NCI-H1417 treated with DMSO at 0.1 percent for 48 hours (cell line): ENCODE measurements around the gene OR1J2.
"Not testable (repeated sequence)": the region's sequence is repeated elsewhere in the genome, so short reads cannot be mapped to it uniquely, and the experiment has no call there.

Experiments
- DNase-seq: peaks from one replicate; lab custom pipeline; 2025; lab: John Stamatoyannopoulos, UW

Gene OR1J2

GRCh38 chr9:122510502-122510901 lies at the start of gene OR1J2:
Gene OR1J2, plus strand, starts transcription at chr9:122510802. Its CDS starts 0 bp downstream, at chr9:122510802.
- no peak for DNase-seq

- DNase-seq, result no peak
Observed at GRCh38 chr9:122463828-122464632, 46.6 kb upstream of the OR1J2 start.

- peak; percentile 62 for DNase-seq
Observed at GRCh38 chr9:122464633-122465567, 45.7 kb upstream of the OR1J2 start.

GRCh38 chr9:122466456-122466855 lies 44.1 kb upstream of the OR1J2 start:
- DNase-seq, result no peak

GRCh38 chr9:122468735-122469134 lies 41.9 kb upstream of the OR1J2 start:
- DNase-seq, result no peak

- no peak for DNase-seq
Observed at GRCh38 chr9:122474561-122474960, 36.0 kb upstream of the OR1J2 start.

- no peak for DNase-seq
Observed at GRCh38 chr9:122475717-122476116, 34.9 kb upstream of the OR1J2 start.

- DNase-seq, result no peak
Observed at GRCh38 chr9:122477346-122477745, 33.3 kb upstream of the OR1J2 start.

GRCh38 chr9:122477826-122478225 lies 32.8 kb upstream of the OR1J2 start, which contains the start of gene OR1J1:
Gene OR1J1, minus strand, starts transcription at chr9:122477926. Its CDS starts 0 bp downstream, at chr9:122477926.
- no peak for DNase-seq

- DNase-seq, result no peak
Observed at GRCh38 chr9:122479062-122479461, 31.5 kb upstream of the OR1J2 start.

- no peak for DNase-seq
Observed at GRCh38 chr9:122498883-122499288, 11.7 kb upstream of the OR1J2 start.

GRCh38 chr9:122506964-122507363 lies 3.6 kb upstream of the OR1J2 start:
- DNase-seq, result no peak

- DNase-seq, result no peak
Observed at GRCh38 chr9:122518226-122518625, 7.6 kb downstream of the OR1J2 start.

- DNase-seq, result no peak
Observed at GRCh38 chr9:122518841-122519240, 8.2 kb downstream of the OR1J2 start, which contains the start of gene OR1J4. Gene OR1J4, plus strand, starts transcription at chr9:122519141. Its CDS starts 0 bp downstream, at chr9:122519141.

- DNase-seq, result no peak
Observed at GRCh38 chr9:122519376-122519775, 8.8 kb downstream of the OR1J2 start.

GRCh38 chr9:122526602-122527001 lies 16.0 kb downstream of the OR1J2 start:
- no peak for DNase-seq

- no peak for DNase-seq
Observed at GRCh38 chr9:122527193-122527592, 16.6 kb downstream of the OR1J2 start, which contains the start of gene OR1N1. Gene OR1N1, minus strand, starts transcription at chr9:122527293. Its CDS starts 0 bp downstream, at chr9:122527293.

- DNase-seq, result not testable (repeated sequence)
Observed at GRCh38 chr9:122531157-122531556, 20.6 kb downstream of the OR1J2 start.

- DNase-seq, result no peak
Observed at GRCh38 chr9:122536134-122536533, 25.5 kb downstream of the OR1J2 start.

- DNase-seq, result not testable (repeated sequence)
Observed at GRCh38 chr9:122537066-122537465, 26.5 kb downstream of the OR1J2 start.

GRCh38 chr9:122538757-122539156 lies 28.2 kb downstream of the OR1J2 start:
- DNase-seq, result no peak

- no peak for DNase-seq
Observed at GRCh38 chr9:122546196-122546595, 35.6 kb downstream of the OR1J2 start.
